ENCODE results near the gene ABTB2.
"Not testable (repeated sequence)": the region's sequence is repeated elsewhere in the genome, so short reads cannot be mapped to it uniquely, and the experiment has no call there.

ABTB2 gene

DNA sequence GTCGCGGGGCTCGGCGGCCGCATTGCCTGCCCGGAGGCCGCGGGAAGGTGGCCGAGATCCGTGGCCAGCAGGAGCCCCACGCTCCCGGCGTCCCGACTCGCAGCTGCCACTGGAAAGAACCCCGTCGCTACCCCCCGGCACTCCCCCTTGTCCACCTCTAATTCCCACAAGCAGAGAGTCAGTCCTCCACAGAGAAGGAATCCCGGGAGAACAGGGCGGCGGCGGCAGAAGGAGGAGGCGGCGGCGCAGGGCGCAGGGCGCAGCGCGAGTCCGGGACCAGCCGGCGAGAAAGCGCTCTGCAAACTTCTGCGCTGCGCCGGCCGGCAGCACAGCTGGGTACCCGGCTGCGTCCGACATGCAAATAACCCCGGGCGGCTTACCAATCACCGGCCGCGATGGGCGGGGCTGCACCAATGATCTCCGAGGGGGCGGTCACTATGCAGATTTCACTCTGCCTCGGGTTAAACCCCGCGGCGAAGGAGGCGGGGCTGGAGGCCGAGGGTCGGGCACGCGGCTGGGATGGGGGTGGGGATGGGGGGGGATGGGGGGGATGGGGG lies at the start of gene ABTB2:
TSS of gene ABTB2 (minus strand) at position 310 of the 557 bp plus-strand sequence.
- Histone ChIP-seq H3K4me1 (peaks cover 6% of the 10 kb centered on the region), H3K27me3 (ENCODE audit: low read depth) (peaks cover 5% of the 10 kb centered on the region; the same call in 1 of the 2 replicates), H3K9me3 (no peaks in the 10 kb centered on the region), H3K4me3 (peak within 1 kb of the TSS; percentile 54), H3K36me3 (replicated peaks) (no peaks in the 10 kb centered on the region)
- DNase-seq (ENCODE audit: low spot score in 2 of 2) = peak; percentile 96 to 99
- in situ Hi-C loops (cut with MboI; ENCODE audit: low sequenced_read_pairs) = loop anchor here (5.0 to 25.0 kb wide), 2 partner anchors 180 to 520 kb away; no protein-coding TSS in a partner anchor

DNA sequence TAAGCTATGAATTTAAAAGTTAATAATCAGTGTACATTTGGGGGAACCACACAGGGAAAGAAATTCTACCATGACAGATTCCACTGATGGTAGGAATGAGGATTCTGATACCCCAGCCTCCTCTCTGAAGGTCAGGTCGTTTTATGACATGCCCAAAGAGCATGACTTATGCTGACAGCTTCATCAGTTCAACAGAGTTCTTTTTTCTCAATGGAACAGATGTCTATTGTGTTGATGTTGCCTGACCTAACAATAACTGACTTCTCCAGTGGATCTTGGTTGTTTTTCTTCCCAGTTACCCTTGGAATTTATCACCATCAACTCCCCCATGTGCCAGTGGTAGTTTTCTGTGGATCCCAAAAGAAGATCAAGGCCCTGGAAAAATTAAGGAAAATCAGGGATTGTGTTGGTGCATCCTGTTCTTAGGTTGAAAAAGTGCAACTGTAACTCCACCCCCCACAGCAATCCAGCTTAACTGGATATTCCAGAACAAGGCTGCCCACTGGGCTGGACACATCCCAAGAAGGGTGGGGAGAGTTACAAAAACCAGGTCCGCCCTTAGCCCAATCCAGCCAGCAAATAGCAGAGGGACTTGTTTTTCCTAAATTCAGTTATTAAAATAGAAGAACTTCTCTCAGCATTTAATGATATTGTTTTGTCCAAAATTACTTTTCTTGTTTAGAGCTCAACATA lies 49.5 kb upstream of the ABTB2 start:
- in situ Hi-C loops (cut with MboI; ENCODE audit: low sequenced_read_pairs) = no loop called here
- peaks cover 28% of the 10 kb centered on the region for H3K4me1 ChIP-seq
- H3K27me3 ChIP-seq (ENCODE audit: low read depth) = no peaks in the 10 kb centered on the region; the same call in 1 of the 2 replicates
- DNase-seq (ENCODE audit: low spot score in 2 of 2) = no peak
- no peaks in the 10 kb centered on the region for H3K36me3 ChIP-seq (replicated peaks)
- no peaks in the 10 kb centered on the region for H3K9me3 ChIP-seq
- no peak overlapping the region for H3K4me3 ChIP-seq

DNA sequence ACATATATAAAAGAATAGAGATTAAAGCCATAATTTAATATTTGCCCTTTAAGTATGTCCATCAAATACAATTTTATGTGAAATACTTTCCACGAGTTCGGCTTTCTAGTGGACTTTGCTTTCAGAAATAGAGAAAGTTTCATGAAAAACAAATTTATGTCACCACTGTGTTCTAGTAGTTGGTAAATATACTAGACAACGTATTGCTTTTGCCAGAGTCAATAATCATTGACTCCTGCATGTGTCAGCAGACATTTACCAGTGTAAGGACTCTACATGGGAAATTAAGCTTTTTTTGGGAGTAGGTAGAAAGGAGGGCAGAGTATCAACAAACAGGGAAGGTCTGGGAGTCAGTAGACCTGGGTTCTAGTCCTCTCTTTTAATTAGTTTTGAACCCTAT lies 48.6 kb upstream of the ABTB2 start:
- Histone ChIP-seq H3K4me1 (peaks cover 28% of the 10 kb centered on the region), H3K36me3 (replicated peaks) (no peaks in the 10 kb centered on the region), H3K27me3 (ENCODE audit: low read depth) (no peaks in the 10 kb centered on the region; the same call in 1 of the 2 replicates), H3K9me3 (no peaks in the 10 kb centered on the region), H3K4me3 (no peak overlapping the region)
- DNase-seq (ENCODE audit: low spot score in 2 of 2) = no peak
- in situ Hi-C loops (cut with MboI; ENCODE audit: low sequenced_read_pairs) = no loop called here

DNA sequence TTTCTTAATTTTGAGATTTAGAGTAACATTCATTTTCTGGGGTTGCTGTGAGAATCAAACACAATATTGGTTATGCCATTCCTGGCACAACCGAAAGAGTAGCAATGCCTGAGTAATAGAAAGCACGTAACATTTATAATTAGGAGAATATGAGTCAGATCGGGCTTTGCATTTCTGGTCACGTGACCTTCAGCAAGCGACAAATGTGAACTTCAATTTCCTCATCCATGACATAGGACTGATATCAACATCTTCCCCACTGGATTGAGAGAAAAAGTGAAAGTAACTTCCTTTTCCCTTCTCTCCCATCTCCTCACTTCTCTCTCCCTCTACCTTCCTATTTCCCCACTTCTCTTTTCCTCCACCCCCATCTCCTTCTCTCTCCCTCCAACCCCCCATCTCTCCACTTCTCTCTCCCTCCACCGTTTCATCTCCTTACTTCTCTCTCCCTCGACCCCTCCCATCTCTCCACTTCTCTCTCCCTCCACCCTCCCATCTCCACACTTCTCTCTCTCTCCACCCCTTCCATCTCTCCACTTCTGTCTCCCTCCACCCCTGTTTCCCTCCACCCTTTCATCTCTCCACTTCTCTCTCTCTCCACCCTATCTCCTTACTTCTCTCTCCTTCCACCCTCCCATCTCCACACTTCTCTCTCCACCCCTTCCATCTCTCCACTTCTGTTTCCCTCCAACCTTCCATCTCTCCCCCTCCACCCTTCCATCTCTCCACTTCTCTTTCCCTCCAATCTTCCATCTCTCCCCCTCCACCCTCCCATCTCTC lies 47.5 kb upstream of the ABTB2 start:
- H3K27me3 ChIP-seq (ENCODE audit: low read depth) = no peaks in the 10 kb centered on the region; the same call in 1 of the 2 replicates
- in situ Hi-C loops (cut with MboI; ENCODE audit: low sequenced_read_pairs) = no loop called here
- H3K9me3 ChIP-seq = no peaks in the 10 kb centered on the region
- H3K4me1 ChIP-seq = peaks cover 28% of the 10 kb centered on the region
- no peak overlapping the region for H3K4me3 ChIP-seq
- DNase-seq (ENCODE audit: low spot score in 2 of 2) = no peak
- H3K36me3 ChIP-seq (replicated peaks) = no peaks in the 10 kb centered on the region

- Histone ChIP-seq H3K27me3 (ENCODE audit: low read depth) (no peaks in the 10 kb centered on the region; the same call in 1 of the 2 replicates), H3K9me3 (no peaks in the 10 kb centered on the region), H3K4me1 (peaks cover 28% of the 10 kb centered on the region), H3K4me3 (no peak overlapping the region), H3K36me3 (replicated peaks) (no peaks in the 10 kb centered on the region)
- DNase-seq (ENCODE audit: low spot score in 2 of 2) = peak in 1 of 2 experiments; percentile 54
- in situ Hi-C loops (cut with MboI; ENCODE audit: low sequenced_read_pairs) = no loop called here
These were observed 46.5 kb upstream of the ABTB2 start for GRCh38 chr11:34404280-34404679.

- DNase-seq (ENCODE audit: low spot score in 2 of 2) = no peak
These were observed 45.6 kb upstream of the ABTB2 start for GRCh38 chr11:34403431-34403830.

GRCh38 chr11:34397811-34398210 lies 40.0 kb upstream of the ABTB2 start:
- Histone ChIP-seq H3K36me3 (replicated peaks) (no peaks in the 10 kb centered on the region), H3K9me3 (no peaks in the 10 kb centered on the region), H3K27me3 (ENCODE audit: low read depth) (no peaks in the 10 kb centered on the region), H3K4me3 (no peak overlapping the region), H3K4me1 (peaks cover 7% of the 10 kb centered on the region)
- DNase-seq (ENCODE audit: low spot score in 2 of 2) = no peak
- in situ Hi-C loops (cut with MboI; ENCODE audit: low sequenced_read_pairs) = no loop called here

More at GRCh38 chr11:34403431-34403830, 45.6 kb upstream of the ABTB2 start:
- Histone ChIP-seq H3K27me3 (ENCODE audit: low read depth) (no peaks in the 10 kb centered on the region; the same call in 1 of the 2 replicates), H3K9me3 (no peaks in the 10 kb centered on the region), H3K36me3 (replicated peaks) (no peaks in the 10 kb centered on the region), H3K4me1 (peaks cover 20% of the 10 kb centered on the region), H3K4me3 (no peak overlapping the region)
- in situ Hi-C loops (cut with MboI; ENCODE audit: low sequenced_read_pairs) = no loop called here

GRCh38 chr11:34397120-34397519 lies 39.3 kb upstream of the ABTB2 start:
- Histone ChIP-seq H3K9me3 (no peaks in the 10 kb centered on the region), H3K36me3 (replicated peaks) (no peaks in the 10 kb centered on the region), H3K27me3 (ENCODE audit: low read depth) (no peaks in the 10 kb centered on the region), H3K4me3 (no peak overlapping the region), H3K4me1 (peaks cover 7% of the 10 kb centered on the region)
- in situ Hi-C loops (cut with MboI; ENCODE audit: low sequenced_read_pairs) = no loop called here
- no peak for DNase-seq (ENCODE audit: low spot score in 2 of 2)

- Histone ChIP-seq H3K9me3 (0 out of 2 replicates have a peak, but pooled peaks cover 2% of the 10 kb centered on the region), H3K27me3 (ENCODE audit: low read depth) (0 out of 2 replicates have a peak, but pooled peaks cover 4% of the 10 kb centered on the region), H3K4me1 (peaks cover 7% of the 10 kb centered on the region), H3K36me3 (replicated peaks) (no peaks in the 10 kb centered on the region), H3K4me3 (no peak overlapping the region)
- DNase-seq (ENCODE audit: low spot score in 2 of 2) = peak; percentile 56 to 88
- in situ Hi-C loops (cut with MboI; ENCODE audit: low sequenced_read_pairs) = no loop called here
These were observed 38.2 kb upstream of the ABTB2 start for GRCh38 chr11:34395916-34396550.

DNA sequence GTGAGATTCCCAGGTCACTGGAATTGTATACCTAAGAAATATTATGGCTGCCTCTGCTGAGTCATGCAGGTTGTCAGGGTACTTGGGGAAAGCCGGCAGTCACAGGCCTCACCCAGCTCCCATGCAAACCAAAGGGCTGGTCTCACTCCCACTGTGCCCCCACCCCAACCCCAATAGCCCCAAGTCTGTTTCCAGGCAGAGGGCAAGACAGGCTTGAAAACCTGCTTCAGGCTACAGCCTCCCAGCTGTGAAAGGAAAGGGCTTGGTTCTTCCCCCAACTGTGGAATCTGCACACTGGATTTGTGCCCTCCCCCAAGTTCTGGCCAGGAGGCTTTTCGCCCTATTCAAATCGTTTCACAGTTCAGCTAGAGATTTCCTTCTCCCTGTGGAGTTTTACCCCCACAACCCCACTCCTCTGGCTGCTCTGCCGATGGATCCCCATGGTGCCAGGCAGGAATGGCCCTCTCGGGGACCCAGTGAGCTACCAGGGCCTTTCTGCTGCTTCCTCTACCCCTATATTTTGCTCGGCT lies 37.0 kb upstream of the ABTB2 start:
- Histone ChIP-seq H3K4me3 (no peak overlapping the region), H3K4me1 (peaks cover 7% of the 10 kb centered on the region), H3K36me3 (replicated peaks) (no peaks in the 10 kb centered on the region), H3K9me3 (peaks cover 2% of the 10 kb centered on the region; the same call in 1 of the 2 replicates), H3K27me3 (ENCODE audit: low read depth) (0 out of 2 replicates have a peak, but pooled peaks cover 5% of the 10 kb centered on the region)
- in situ Hi-C loops (cut with MboI; ENCODE audit: low sequenced_read_pairs) = no loop called here
- DNase-seq (ENCODE audit: low spot score in 2 of 2) = no peak

- DNase-seq (ENCODE audit: low spot score in 2 of 2) = no peak
- Histone ChIP-seq H3K36me3 (replicated peaks) (no peaks in the 10 kb centered on the region), H3K4me3 (no peak overlapping the region), H3K27me3 (ENCODE audit: low read depth) (0 out of 2 replicates have a peak, but pooled peaks cover 5% of the 10 kb centered on the region), H3K9me3 (peaks cover 2% of the 10 kb centered on the region), H3K4me1 (no peaks in the 10 kb centered on the region)
- in situ Hi-C loops (cut with MboI; ENCODE audit: low sequenced_read_pairs) = no loop called here
These were observed 29.8 kb upstream of the ABTB2 start for GRCh38 chr11:34387653-34388052.

GRCh38 chr11:34386356-34386755 lies 28.5 kb upstream of the ABTB2 start:
- H3K9me3 ChIP-seq; H3K36me3 ChIP-seq (replicated peaks); in situ Hi-C loops (cut with MboI; ENCODE audit: low sequenced_read_pairs); DNase-seq (ENCODE audit: low spot score in 2 of 2); H3K4me1 ChIP-seq; H3K4me3 ChIP-seq; H3K27me3 ChIP-seq (ENCODE audit: low read depth): not testable (repeated sequence)

GRCh38 chr11:34382532-34383276 lies 24.9 kb upstream of the ABTB2 start:
- no peak for DNase-seq (ENCODE audit: low spot score in 2 of 2)
- no peaks in the 10 kb centered on the region for H3K27me3 ChIP-seq (ENCODE audit: low read depth)
- in situ Hi-C loops (cut with MboI; ENCODE audit: low sequenced_read_pairs) = no loop called here

More at GRCh38 chr11:34382532-34383276, 24.9 kb upstream of the ABTB2 start:
- Histone ChIP-seq H3K9me3 (no peaks in the 10 kb centered on the region; the same call in 1 of the 2 replicates), H3K4me1 (no peaks in the 10 kb centered on the region), H3K36me3 (replicated peaks) (no peaks in the 10 kb centered on the region), H3K4me3 (no peak overlapping the region)

Data from HAP-1 (cell line).